Measurements from ENCODE around the gene ANK2.

Gene ANK2

DNA sequence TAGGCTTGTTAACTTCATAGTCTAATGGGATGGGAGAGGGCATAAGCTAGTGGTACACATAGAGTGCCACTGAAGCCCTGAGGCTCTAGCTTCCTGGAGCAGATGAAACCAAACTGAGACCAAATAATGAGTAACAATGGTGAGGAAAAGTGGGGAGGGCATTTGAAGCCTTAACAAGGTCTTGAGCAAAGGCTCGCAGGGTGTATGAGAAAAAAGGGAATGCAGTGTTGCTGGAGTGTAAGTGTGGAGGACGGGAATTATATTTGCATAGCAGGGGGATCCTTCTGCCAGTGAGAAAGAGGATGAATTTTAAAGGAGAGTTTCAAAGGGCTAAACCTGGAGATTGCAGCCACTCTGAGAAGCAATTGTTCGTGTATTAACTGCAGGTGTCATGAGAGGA is 263.1 kb downstream of the ANK2 start:
- H3K4me1 ChIP-seq (ENCODE audit: control insufficient read depth in 5 of 5, insufficient read depth in 5 of 5, low read length in 5 of 5), result peaks cover 0 to 11% (median 8%) of the 10 kb centered on the region in 5 donors
- no peak overlapping the region for H3K27ac ChIP-seq (ENCODE audit: low read depth, low read length)
- no peak overlapping the region for H3K4me3 ChIP-seq (ENCODE audit: low read depth in 1 of 5, low read length in 5 of 5)
- H3K27me3 ChIP-seq (ENCODE audit: control insufficient read depth in 5 of 5, insufficient read depth in 4 of 5, low read length in 5 of 5), result no peaks in the 10 kb centered on the region
- peaks cover 0 to 13% (median 0%) of the 10 kb centered on the region in 5 donors for H3K36me3 ChIP-seq (ENCODE audit: control insufficient read depth in 5 of 5, insufficient read depth in 5 of 5, low read length in 5 of 5)
- H3K9ac ChIP-seq (ENCODE audit: low read length in 5 of 5), result no peak overlapping the region
- no peaks in the 10 kb centered on the region for H3K9me3 ChIP-seq (ENCODE audit: control insufficient read depth in 5 of 5, low read length in 5 of 5)

DNA sequence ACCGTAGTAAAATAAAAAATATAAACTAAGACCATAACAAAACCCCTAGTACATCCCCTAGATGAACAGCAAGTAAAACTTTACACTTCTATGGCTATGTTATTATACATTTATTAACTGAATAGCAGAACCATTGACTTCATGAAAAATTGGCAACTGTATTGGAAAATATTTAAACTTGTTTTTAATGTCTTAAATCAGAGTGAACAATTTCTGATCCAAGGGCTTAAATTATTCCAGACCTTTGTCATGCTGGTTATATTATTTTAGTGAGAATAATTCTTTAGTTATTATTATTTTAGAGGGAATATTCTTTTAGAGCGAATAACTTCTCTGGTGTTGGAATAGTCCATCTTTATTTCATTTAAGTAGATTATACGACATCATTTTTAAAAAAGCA is 265.0 kb downstream of the ANK2 start:
- H3K9ac ChIP-seq (ENCODE audit: low read length in 5 of 5), result no peak overlapping the region
- no peaks in the 10 kb centered on the region for H3K9me3 ChIP-seq (ENCODE audit: control insufficient read depth in 5 of 5, low read length in 5 of 5)

DNA sequence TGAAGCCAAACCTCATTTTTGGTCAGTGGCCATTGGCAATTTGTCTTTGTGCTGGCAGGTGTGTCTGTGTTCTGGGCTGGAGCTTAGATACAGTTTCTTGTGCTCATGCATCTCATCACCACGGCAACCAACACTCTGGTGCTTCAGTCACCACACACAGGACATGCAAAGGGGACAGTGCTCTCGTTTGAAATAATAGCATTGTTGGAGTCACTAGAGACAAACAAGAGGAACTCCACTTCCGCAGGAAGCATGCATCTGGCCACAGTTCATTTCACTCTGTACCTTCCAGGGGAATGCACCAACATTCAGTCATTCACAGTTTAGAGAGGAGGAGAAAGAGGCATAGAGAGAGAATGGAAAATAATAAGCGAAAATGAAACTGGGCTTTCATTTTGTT is 267.4 kb downstream of the ANK2 start:
- peaks cover 0 to 22% (median 0%) of the 10 kb centered on the region in 5 donors for H3K36me3 ChIP-seq (ENCODE audit: control insufficient read depth in 5 of 5, insufficient read depth in 5 of 5, low read length in 5 of 5)
- peak overlapping the region in 3 of 5 donors; percentile 10 to 53 (median 11) for H3K9ac ChIP-seq (ENCODE audit: low read length in 5 of 5)
- H3K4me1 ChIP-seq (ENCODE audit: control insufficient read depth in 5 of 5, insufficient read depth in 5 of 5, low read length in 5 of 5), result peaks cover 0 to 13% (median 9%) of the 10 kb centered on the region in 5 donors
- H3K4me3 ChIP-seq (ENCODE audit: low read depth in 1 of 5, low read length in 5 of 5), result peak overlapping the region in 4 of 5 donors; percentile 5 to 75 (median 51)
- H3K27ac ChIP-seq (ENCODE audit: low read depth, low read length), result peak overlapping the region; percentile 73
- H3K27me3 ChIP-seq (ENCODE audit: control insufficient read depth in 5 of 5, insufficient read depth in 4 of 5, low read length in 5 of 5), result no peaks in the 10 kb centered on the region
- H3K9me3 ChIP-seq (ENCODE audit: control insufficient read depth in 5 of 5, low read length in 5 of 5), result no peaks in the 10 kb centered on the region

More for the DNA sequence above, 265.0 kb downstream of the ANK2 start:
- Histone ChIP-seq H3K27ac (ENCODE audit: low read depth, low read length) (no peak overlapping the region), H3K4me1 (ENCODE audit: control insufficient read depth in 5 of 5, insufficient read depth in 5 of 5, low read length in 5 of 5) (peaks cover 0 to 13% (median 9%) of the 10 kb centered on the region in 5 donors), H3K27me3 (ENCODE audit: control insufficient read depth in 5 of 5, insufficient read depth in 4 of 5, low read length in 5 of 5) (no peaks in the 10 kb centered on the region), H3K36me3 (ENCODE audit: control insufficient read depth in 5 of 5, insufficient read depth in 5 of 5, low read length in 5 of 5) (peaks cover 0 to 17% (median 0%) of the 10 kb centered on the region in 5 donors), H3K4me3 (ENCODE audit: low read depth in 1 of 5, low read length in 5 of 5) (no peak overlapping the region)

DNA sequence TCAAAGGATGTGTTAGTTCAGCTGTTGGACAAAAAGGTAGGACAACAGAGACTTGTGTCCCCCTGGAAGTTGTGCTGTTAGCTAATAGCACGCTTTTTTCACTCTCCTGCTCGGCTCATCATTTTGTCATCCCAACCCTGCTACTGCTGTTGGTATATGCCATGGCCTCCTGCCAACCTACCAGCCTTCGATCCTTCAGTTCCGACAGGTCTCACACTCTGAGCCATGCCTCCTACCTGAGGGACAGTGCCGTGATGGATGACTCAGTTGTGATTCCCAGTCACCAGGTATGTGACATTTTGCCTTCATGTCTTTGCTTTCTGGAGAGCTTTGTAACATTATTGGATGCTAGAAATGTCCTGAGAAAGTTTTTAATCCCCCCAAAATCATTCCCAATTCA is 268.1 kb downstream of the ANK2 start:
- peak overlapping the region; percentile 2 to 75 (median 57) for H3K4me3 ChIP-seq (ENCODE audit: low read depth in 1 of 5, low read length in 5 of 5)
- no peaks in the 10 kb centered on the region for H3K9me3 ChIP-seq (ENCODE audit: control insufficient read depth in 5 of 5, low read length in 5 of 5)
- H3K27ac ChIP-seq (ENCODE audit: low read depth, low read length), result peak overlapping the region; percentile 73
- H3K36me3 ChIP-seq (ENCODE audit: control insufficient read depth in 5 of 5, insufficient read depth in 5 of 5, low read length in 5 of 5), result peaks cover 0 to 19% (median 0%) of the 10 kb centered on the region in 5 donors
- H3K4me1 ChIP-seq (ENCODE audit: control insufficient read depth in 5 of 5, insufficient read depth in 5 of 5, low read length in 5 of 5), result peaks cover 0 to 13% (median 9%) of the 10 kb centered on the region in 5 donors
- no peaks in the 10 kb centered on the region for H3K27me3 ChIP-seq (ENCODE audit: control insufficient read depth in 5 of 5, insufficient read depth in 4 of 5, low read length in 5 of 5)
- H3K9ac ChIP-seq (ENCODE audit: low read length in 5 of 5), result peak overlapping the region in 2 of 5 donors; percentile 24 to 53

DNA sequence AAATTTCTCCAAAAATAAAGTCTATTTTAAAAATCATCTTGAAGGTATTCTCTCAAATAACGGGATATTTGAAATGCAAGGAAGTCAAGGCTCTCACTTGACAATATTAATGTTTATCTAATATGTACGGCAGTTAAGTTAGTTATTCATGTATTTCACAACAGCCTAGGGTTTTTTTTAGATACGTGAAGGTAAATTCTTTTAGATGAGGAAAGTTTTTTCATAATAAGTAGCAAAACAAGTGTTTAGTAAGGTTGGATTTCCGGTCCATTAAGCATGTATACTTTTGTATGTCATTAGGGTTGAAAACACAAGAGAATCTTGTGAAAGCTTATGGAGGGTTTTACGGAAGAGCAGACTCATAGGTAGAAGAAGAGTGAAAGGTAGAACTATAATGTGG is 273.3 kb downstream of the ANK2 start:
- Histone ChIP-seq H3K36me3 (ENCODE audit: control insufficient read depth in 5 of 5, insufficient read depth in 5 of 5, low read length in 5 of 5) (peaks cover 0 to 24% (median 0%) of the 10 kb centered on the region in 5 donors), H3K27me3 (ENCODE audit: control insufficient read depth in 5 of 5, insufficient read depth in 4 of 5, low read length in 5 of 5) (no peaks in the 10 kb centered on the region), H3K27ac (ENCODE audit: low read depth, low read length) (no peak overlapping the region), H3K4me3 (ENCODE audit: low read depth in 1 of 5, low read length in 5 of 5) (no peak overlapping the region), H3K4me1 (ENCODE audit: control insufficient read depth in 5 of 5, insufficient read depth in 5 of 5, low read length in 5 of 5) (peaks cover 0 to 4% (median 0%) of the 10 kb centered on the region in 5 donors), H3K9ac (ENCODE audit: low read length in 5 of 5) (no peak overlapping the region), H3K9me3 (ENCODE audit: control insufficient read depth in 5 of 5, low read length in 5 of 5) (no peaks in the 10 kb centered on the region)

DNA sequence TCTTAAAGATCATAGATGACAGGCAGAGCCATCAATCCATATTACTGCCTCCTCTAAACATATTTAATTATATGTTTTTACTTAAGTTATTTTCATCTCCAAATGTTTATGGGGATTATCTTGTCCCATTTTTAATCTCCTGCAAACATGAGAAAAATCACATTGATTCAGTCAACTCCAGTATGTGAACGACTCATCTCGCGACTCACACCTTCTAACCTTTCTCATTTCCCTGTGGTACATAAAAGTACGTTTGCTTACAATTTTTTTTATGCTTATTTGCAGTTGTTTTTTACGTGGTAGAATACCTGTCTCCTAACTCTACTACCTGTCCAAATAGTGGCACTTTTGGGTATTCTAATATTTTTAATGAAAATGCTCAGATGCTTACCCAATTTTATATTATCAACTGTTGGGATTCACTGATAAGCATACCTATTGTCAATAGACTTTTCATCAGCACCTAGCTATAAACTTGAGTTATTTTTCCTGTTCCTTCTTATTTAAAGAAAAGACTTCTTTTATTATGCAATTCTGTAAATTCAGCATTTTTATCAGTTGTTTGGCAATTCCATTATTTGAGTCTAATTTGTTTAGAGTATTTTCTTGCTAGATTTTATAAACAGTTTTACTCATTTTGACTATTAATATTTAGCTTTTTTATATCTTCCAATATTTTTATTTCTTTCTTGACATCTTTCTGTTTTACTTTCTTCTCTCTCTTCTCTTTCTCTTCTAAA is 276.6 kb downstream of the ANK2 start:
- no peaks in the 10 kb centered on the region for H3K27me3 ChIP-seq (ENCODE audit: control insufficient read depth in 5 of 5, insufficient read depth in 4 of 5, low read length in 5 of 5)
- H3K9ac ChIP-seq (ENCODE audit: low read length in 5 of 5), result no peak overlapping the region
- no peaks in the 10 kb centered on the region for H3K9me3 ChIP-seq (ENCODE audit: control insufficient read depth in 5 of 5, low read length in 5 of 5)
- H3K36me3 ChIP-seq (ENCODE audit: control insufficient read depth in 5 of 5, insufficient read depth in 5 of 5, low read length in 5 of 5), result peaks cover 0 to 19% (median 3%) of the 10 kb centered on the region in 5 donors
- H3K4me3 ChIP-seq (ENCODE audit: low read depth in 1 of 5, low read length in 5 of 5), result no peak overlapping the region
- H3K4me1 ChIP-seq (ENCODE audit: control insufficient read depth in 5 of 5, insufficient read depth in 5 of 5, low read length in 5 of 5), result peaks cover 0 to 4% (median 0%) of the 10 kb centered on the region in 5 donors
- no peak overlapping the region for H3K27ac ChIP-seq (ENCODE audit: low read depth, low read length)

DNA sequence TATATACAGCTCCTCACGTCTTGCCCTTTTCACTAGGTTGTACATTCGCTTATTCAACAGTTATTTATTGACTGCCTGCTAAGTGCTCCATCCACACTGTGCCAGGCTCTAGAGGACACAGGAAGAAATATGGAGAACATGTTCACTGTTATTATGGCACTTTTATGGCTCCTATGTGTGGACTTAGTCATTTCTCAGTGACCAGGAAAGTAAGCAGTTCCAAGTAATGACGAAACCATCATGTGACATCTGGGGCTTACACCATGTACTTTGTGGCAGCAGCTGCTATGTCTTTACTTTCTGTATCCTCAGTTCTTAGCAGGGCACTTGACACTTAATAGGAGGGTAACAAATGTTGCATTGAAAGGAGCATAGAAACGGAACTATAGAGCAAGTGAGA is 278.0 kb downstream of the ANK2 start:
- Histone ChIP-seq H3K27me3 (ENCODE audit: control insufficient read depth in 5 of 5, insufficient read depth in 4 of 5, low read length in 5 of 5) (no peaks in the 10 kb centered on the region), H3K4me3 (ENCODE audit: low read depth in 1 of 5, low read length in 5 of 5) (no peak overlapping the region), H3K4me1 (ENCODE audit: control insufficient read depth in 5 of 5, insufficient read depth in 5 of 5, low read length in 5 of 5) (peaks cover 0 to 4% (median 0%) of the 10 kb centered on the region in 5 donors), H3K9me3 (ENCODE audit: control insufficient read depth in 5 of 5, low read length in 5 of 5) (no peaks in the 10 kb centered on the region), H3K9ac (ENCODE audit: low read length in 5 of 5) (no peak overlapping the region), H3K36me3 (ENCODE audit: control insufficient read depth in 5 of 5, insufficient read depth in 5 of 5, low read length in 5 of 5) (peaks cover 2 to 30% (median 5%) of the 10 kb centered on the region in 5 donors), H3K27ac (ENCODE audit: low read depth, low read length) (no peak overlapping the region)

DNA sequence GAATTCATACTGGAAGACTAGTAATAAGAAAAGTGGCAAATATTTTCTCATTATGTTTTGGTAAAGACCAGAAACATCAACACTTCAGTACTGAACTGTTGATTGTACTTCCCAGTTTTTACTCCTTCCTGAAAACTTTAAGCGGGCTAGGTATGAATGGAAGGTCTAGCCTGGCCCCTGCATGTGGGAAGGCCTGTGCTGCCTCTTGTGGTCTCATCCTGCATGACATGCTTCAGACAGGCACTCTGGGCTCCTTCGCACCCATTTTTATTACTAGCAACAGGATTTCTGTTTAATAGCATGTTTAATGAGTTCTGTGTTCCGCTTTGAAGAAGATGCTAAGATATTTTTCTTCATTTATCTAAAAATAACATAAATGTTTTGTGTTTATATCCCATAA is 279.1 kb downstream of the ANK2 start:
- Histone ChIP-seq H3K27ac (ENCODE audit: low read depth, low read length) (no peak overlapping the region), H3K36me3 (ENCODE audit: control insufficient read depth in 5 of 5, insufficient read depth in 5 of 5, low read length in 5 of 5) (peaks cover 8 to 39% (median 10%) of the 10 kb centered on the region in 5 donors), H3K9ac (ENCODE audit: low read length in 5 of 5) (no peak overlapping the region), H3K27me3 (ENCODE audit: control insufficient read depth in 5 of 5, insufficient read depth in 4 of 5, low read length in 5 of 5) (no peaks in the 10 kb centered on the region), H3K9me3 (ENCODE audit: control insufficient read depth in 5 of 5, low read length in 5 of 5) (no peaks in the 10 kb centered on the region), H3K4me3 (ENCODE audit: low read depth in 1 of 5, low read length in 5 of 5) (no peak overlapping the region), H3K4me1 (ENCODE audit: control insufficient read depth in 5 of 5, insufficient read depth in 5 of 5, low read length in 5 of 5) (peaks cover 0 to 4% (median 0%) of the 10 kb centered on the region in 5 donors)

DNA sequence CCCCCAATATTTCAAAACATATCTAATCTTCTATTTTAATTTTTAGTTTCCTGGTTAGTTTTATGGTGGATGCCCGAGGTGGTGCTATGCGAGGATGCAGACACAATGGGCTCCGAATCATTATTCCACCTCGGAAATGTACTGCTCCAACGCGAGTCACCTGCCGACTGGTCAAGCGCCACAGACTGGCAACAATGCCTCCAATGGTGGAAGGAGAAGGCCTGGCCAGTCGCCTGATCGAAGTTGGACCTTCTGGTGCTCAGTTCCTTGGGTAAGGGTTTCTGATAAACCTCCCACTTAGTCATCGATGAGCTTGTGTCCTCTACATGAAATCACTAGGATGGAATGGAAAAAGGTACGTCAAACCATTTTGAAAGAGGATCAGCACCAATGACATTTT is 280.7 kb downstream of the ANK2 start:
- H3K27me3 ChIP-seq (ENCODE audit: control insufficient read depth in 5 of 5, insufficient read depth in 4 of 5, low read length in 5 of 5), result no peaks in the 10 kb centered on the region

DNA sequence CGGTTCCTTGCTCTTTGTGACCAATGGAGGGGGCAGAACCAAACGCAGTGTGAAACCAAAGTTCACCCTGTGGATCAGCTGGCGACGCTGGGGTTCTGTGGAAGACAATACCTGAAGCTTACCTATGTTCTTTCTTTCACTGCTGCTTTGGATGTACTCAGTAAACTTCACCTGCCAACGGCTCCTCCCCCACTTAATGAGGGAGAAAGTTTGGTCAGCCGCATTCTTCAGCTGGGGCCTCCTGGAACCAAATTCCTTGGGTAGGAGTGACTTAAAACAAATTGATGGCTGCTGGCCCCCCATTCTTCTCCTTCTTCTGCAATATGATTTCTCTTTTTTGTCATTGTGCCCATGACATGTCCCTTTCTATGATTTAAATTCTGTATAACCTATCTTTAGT is 282.4 kb downstream of the ANK2 start:
- Histone ChIP-seq H3K9ac (ENCODE audit: low read length in 5 of 5) (no peak overlapping the region), H3K4me3 (ENCODE audit: low read depth in 1 of 5, low read length in 5 of 5) (no peak overlapping the region), H3K36me3 (ENCODE audit: control insufficient read depth in 5 of 5, insufficient read depth in 5 of 5, low read length in 5 of 5) (peaks cover 14 to 57% (median 17%) of the 10 kb centered on the region in 5 donors), H3K27me3 (ENCODE audit: control insufficient read depth in 5 of 5, insufficient read depth in 4 of 5, low read length in 5 of 5) (no peaks in the 10 kb centered on the region), H3K27ac (ENCODE audit: low read depth, low read length) (no peak overlapping the region), H3K9me3 (ENCODE audit: control insufficient read depth in 5 of 5, low read length in 5 of 5) (no peaks in the 10 kb centered on the region), H3K4me1 (ENCODE audit: control insufficient read depth in 5 of 5, insufficient read depth in 5 of 5, low read length in 5 of 5) (peaks cover 0 to 4% (median 0%) of the 10 kb centered on the region in 5 donors)

More for the DNA sequence above, 280.7 kb downstream of the ANK2 start:
- H3K27ac ChIP-seq (ENCODE audit: low read depth, low read length), result no peak overlapping the region
- no peaks in the 10 kb centered on the region for H3K9me3 ChIP-seq (ENCODE audit: control insufficient read depth in 5 of 5, low read length in 5 of 5)
- no peak overlapping the region for H3K4me3 ChIP-seq (ENCODE audit: low read depth in 1 of 5, low read length in 5 of 5)
- H3K9ac ChIP-seq (ENCODE audit: low read length in 5 of 5), result no peak overlapping the region
- peaks cover 0 to 4% (median 0%) of the 10 kb centered on the region in 5 donors for H3K4me1 ChIP-seq (ENCODE audit: control insufficient read depth in 5 of 5, insufficient read depth in 5 of 5, low read length in 5 of 5)
- peaks cover 8 to 42% (median 10%) of the 10 kb centered on the region in 5 donors for H3K36me3 ChIP-seq (ENCODE audit: control insufficient read depth in 5 of 5, insufficient read depth in 5 of 5, low read length in 5 of 5)

Measured in subcutaneous abdominal adipose tissue (tissue), 5 donors.